NCI-H2171 (cell line): ENCODE data around the gene NUP210L.

Source experiments
- DNase-seq: peaks from one replicate; lab custom pipeline; 2025; lab: John Stamatoyannopoulos, UW

NUP210L gene

DNA sequence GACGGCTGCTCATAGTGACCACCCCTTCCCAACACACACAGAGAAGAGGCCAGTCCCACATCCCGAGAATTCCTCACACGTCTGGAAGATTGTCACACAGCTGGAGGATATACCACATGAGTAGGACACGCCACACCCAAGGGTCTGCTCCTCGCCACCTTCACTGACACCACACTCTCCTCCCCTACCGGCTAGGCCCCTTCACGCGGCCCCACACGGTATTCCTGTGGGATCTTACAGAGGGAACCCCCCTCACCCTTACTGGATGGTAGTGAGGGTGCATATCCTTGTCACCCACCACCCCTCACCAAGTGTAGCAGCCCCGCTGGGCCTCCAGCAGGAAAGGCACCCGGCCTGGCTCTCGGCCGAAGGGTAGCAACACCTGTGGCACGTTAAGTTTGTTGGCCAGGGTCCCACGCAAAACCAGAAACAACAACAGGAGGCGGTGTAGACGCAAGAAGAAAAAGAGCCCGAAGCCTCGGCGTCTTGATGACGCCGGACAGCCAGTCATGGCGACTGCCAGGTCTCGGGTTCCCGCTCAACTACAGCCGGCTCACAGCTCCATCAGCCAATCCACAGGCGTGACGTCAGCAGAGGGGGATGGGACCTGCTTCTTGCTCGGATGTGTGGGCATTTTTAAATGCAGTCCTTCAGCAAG lies at the start of gene NUP210L:
NUP210L (minus strand) TSS at position 540 of the 658 bp plus-strand sequence.
- no peak for DNase-seq

DNA sequence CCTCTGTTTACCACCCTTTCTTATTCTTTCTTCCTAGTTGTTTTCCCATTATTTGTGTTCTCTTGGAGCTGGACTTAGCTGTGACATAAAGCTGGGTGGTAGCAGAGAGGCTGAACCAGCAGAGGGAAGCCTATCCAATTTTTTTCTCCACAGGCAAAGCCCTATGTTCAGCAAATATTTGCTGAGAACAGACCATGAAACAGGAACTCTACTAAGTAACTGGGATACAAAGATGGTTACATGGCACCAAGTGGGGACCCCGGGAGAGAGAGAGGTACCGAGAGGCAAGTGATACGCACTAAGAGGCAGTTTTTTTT lies 44.6 kb upstream of the NUP210L start:
- no peak for DNase-seq

- DNase-seq: no peak
Observed at GRCh38 chr1:154198756-154199562, 44.1 kb upstream of the NUP210L start.

DNA sequence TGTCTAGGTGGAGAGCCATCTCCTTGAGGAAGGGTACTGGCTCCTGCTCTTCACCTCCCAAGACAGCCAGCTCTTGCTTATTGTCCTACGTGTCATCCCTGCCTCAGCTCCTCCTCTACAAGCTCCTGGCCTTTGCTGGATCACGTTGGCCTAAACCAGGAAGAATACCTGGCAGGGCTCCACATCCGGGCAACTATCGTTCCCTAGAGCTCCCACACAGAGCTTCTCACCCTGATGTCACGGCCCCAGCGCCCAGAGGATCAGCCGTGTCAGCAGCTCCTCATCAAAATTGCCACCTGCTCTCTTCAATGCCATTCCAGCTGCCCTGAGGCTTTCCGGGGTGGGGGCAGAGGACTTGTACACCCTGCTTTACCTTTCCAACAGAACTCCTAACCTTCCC lies 38.9 kb upstream of the NUP210L start:
- DNase-seq: no peak

DNA sequence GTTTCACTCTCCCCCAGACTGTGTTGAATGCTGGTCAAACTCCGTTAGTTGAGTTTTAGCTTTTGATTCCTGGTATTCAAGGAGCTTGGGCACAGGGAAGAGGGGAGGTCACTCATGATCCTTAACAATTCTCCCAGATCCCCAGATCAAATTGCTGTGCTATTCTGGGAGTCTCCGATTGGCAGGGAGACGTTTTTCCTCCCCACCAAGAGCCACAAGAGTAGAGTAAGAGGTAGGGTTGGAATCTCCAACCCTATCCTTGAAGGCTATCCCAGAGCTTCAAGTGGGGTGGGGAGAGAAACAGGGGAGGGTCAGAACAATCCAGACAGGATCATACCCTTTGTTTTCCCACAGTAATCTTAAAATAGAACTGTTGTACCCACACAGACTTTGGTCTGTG lies 37.6 kb upstream of the NUP210L start:
- DNase-seq: no peak

DNA sequence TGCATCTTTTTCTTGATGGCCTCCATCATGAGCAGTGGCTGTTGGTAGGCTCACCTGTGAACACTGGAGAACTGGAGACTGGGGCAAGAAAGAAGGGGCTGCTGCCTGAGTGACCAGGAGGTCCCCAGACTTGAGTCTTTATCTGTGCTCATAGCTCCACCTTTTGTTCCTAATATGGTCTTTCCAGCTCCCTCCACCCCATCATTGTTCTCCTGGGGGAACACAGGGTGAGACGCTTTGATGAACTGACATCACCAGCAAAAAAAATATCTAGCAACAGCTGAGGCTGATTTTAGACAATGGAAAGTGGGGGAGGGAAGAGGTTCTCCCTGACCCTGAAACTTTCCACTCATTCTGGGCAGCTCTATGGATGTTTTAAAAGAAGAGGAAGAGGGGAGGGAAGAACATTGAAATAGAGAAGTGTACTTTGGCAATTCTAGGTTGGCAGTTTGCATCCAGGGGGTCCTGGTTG lies 37.2 kb upstream of the NUP210L start, which contains the start of gene TPM3:
TPM3 (minus strand) TSS at position 111 of the 472 bp plus-strand sequence; CDS start at position 29, 82 bp downstream.
- no peak for DNase-seq

DNA sequence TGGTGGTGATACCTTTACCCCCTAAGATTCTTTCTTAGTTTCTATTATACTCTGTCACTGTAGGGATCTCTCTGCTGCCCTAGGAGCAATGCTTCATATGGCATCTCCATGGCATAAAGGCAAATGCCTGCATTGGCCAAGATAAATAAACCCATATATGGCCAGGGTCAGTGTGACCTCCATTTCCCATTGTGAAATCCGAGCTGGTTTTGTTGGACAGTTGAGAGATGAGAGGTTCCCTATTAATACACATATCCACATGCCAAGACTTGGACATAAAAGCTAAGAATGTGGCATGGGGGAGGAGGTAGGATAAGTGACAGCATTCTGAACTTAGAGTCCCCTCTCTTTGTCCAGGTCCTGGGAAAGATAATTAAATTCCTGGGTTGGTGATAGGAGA lies 35.7 kb upstream of the NUP210L start:
- no peak for DNase-seq

DNA sequence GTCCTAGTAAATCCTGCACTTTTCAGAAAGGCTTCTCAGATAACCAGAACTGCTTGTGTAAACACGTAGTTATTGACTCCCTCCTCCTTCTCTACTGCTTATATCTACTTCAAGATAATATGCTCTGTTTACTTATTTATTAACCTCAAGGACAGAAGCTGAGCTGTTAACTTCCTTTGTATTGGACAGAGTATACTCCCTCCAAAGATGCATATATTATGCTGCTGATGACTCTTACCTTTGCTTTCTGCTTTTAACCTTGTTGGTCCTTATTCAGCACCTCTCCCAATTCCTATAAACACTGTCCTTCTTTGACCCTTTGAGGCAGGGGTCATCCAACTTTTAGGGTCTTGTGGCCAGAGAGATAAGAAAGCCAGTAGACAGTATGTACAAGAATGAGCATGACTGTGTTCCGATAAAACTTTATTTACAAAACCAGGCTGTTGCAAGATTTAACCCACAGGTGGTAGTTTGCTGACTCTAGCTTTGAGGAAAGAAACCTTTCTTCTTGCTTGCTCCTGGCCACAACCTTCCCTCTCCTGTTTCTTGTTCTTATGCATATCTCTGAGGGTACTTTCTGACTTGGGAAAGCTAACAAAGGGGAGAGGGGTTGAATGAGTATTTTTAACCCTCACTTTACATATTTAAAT lies 32.1 kb upstream of the NUP210L start:
- no peak for DNase-seq

GRCh38 chr1:154186177-154186576 lies 31.3 kb upstream of the NUP210L start:
- no peak for DNase-seq

- peak; percentile 97 for DNase-seq
Observed at GRCh38 chr1:154183046-154183915, 28.4 kb upstream of the NUP210L start.

GRCh38 chr1:154182344-154183045 lies 27.6 kb upstream of the NUP210L start:
- no peak for DNase-seq

DNA sequence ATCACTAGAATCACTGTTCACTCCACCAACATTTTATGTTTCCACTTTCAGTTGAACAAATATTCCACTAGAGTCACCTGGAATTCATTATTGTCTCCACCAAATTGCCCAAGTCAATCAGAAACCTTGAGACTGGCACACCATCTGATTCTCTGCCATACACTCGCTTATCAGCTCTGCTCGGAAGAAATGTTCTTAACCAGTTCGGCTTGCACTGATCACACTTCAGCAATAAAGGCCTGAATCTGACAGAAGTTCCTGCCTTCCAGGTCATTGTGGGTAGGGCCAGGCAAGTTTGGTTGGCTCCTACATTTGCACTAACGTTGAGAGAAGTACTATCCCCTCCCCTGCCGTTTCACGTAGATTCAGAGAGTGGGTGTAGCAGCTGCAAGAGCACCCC lies 27.1 kb upstream of the NUP210L start:
- DNase-seq: no peak

DNA sequence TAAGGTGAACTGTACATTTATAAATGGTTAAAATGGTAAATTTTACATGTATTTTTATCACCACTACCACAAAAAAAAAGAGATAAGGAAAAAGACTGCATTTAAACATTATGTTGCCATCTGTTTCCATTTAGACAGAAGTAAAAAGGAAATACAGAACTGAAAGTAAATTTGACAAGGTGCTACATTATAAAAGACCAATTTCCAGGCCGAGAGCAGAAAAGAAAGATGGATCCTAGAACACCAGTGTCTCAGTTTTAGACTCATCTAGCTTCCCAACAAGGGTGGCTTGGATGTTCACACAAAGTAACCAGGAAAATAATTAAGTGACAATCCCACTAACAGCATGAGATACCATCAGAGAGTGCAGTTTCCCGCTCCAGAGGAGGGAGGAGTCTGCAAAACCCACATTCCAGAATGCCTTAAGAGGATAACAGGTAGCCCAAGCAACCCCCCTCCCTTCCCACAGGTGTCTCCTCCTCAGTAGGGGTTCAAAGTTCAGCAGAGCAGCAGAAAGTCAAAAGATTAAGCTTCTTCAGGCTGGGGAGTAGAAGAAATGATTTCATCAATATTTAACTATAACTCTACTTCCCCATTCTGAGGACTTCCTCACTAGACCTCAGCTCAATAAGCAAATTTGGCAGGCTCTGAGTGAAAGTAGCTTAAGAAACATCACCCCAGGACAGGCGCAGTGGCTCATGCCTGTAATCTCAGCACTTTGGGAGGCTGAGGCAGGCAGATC lies 25.2 kb upstream of the NUP210L start:
- DNase-seq: no peak

DNA sequence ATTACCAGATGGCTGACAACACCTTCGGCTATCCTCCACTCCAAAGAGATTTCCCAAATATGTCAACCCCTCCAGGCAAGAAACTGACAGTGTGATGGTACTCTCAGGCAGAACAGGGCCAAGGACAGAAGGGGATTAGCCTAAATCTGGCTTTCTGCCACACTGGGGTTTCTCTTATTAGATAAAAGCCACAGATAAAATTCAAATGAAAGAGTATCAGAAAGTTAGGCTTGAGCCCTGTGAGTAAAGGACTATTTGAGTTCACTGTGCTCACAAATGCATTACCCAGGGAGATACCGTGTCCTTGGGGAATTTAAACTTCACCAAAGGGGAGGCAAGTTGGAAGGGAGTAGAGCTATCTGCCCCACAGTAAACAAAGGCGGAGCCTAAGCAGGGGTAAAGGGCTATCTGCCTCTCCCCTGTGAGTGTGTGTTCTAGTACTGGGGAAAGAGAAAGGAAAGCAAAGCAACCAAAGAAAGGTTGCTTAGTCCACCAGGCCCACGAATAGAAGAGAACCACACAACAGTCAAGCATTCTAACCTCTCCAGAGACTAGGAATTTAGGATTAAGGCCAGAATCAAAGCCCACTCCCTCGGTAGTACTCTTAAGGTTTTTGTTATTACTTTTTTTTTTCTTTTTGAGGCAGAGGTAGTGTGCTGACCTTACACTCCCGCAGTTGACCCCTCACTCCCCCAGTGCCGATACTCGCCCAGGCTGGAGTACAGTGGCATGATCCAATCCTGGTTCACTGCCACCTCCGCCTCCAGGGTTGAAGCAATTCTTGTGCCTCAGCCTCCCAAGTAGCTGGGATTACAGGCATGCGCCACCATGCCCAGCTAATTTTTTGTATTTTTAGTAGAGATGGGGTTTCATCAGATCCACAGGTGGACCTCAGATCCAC lies 24.3 kb upstream of the NUP210L start:
- no peak for DNase-seq

- no peak for DNase-seq
Observed at GRCh38 chr1:154178013-154178412, 23.1 kb upstream of the NUP210L start.

GRCh38 chr1:154176337-154176736 lies 21.5 kb upstream of the NUP210L start:
- DNase-seq: no peak

- no peak for DNase-seq
Observed at GRCh38 chr1:154174654-154175053, 19.8 kb upstream of the NUP210L start.

GRCh38 chr1:154171880-154172279 lies 17.0 kb upstream of the NUP210L start:
- no peak for DNase-seq

DNA sequence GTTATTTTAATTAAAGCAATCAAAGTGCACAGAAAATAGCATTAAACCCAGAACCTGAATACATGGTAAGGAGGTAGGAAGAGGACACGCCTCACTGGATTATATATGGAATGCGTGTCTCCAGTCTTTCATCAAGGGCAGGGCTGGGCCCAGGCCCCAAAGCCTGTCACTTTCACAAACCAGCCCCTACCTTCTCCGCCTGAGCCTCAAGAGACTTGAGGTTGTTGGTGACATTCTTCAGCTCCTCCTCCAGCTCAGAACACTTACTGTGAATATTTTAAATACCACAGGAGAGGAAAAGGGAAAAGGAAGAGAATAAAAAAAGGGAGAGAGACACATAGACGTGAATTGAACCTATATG lies 16.3 kb upstream of the NUP210L start:
- no peak for DNase-seq
